HepG2 (cell line): Measurements from ENCODE around the gene PIM3. TPM values are rescaled to one million over a fixed set of nuclear protein-coding genes. Genes with fewer than 3 reads are reported as not detected.

ENCODE experiments used
- BHLHE40 ChIP-seq: IDR thresholded peaks from 2 replicates; pipeline ENCODE4 v1.6.1; 2011; ENCODE audit warnings: low read length, improper control_type of control experiment
- CREBL2 ChIP-seq: sonication (generic); formaldehyde crosslinking; IDR thresholded peaks from 2 replicates; pipeline ENCODE4 v1.8.1; 2023; ENCODE audit warnings: missing genetic modification reagents, mild to moderate bottlenecking, borderline replicate concordance
- DR1 ChIP-seq: sonication (generic); formaldehyde crosslinking; IDR thresholded peaks from 2 replicates; pipeline ENCODE4 v1.8.0; 2021; ENCODE audit warnings: mild to moderate bottlenecking, missing genetic modification reagents, inconsistent platforms
- ETV5 ChIP-seq: IDR thresholded peaks from 2 replicates; pipeline ENCODE4 v1.6.1; 2018; ENCODE audit warnings: missing biosample characterization, missing genetic modification reagents, inconsistent platforms, borderline replicate concordance
- FOXP1 ChIP-seq, 2 experiments: fragments of 450-650 bp in 1 of 2; IDR thresholded peaks; 2 replicates each; pipeline ENCODE4 v1.6.1; 2017 to 2018; ENCODE audit warnings: antibody characterized with exemption in 1 of 2
- GLI4 ChIP-seq: sonication (generic); formaldehyde crosslinking; IDR thresholded peaks from 2 replicates; pipeline ENCODE4 v1.5.1; 2020; ENCODE audit warnings: missing genetic modification reagents, mild to moderate bottlenecking, moderate library complexity, borderline replicate concordance
- GMEB2 ChIP-seq: IDR thresholded peaks from 2 replicates; pipeline ENCODE4 v1.6.1; 2016; ENCODE audit warnings: missing biosample characterization, missing genetic modification reagents, low read depth
- HDAC2 ChIP-seq: sonication (generic); formaldehyde crosslinking; IDR thresholded peaks from 2 replicates; pipeline ENCODE4 v1.4.0; 2020; ENCODE audit warnings: missing genetic modification reagents
- KDM5B ChIP-seq: sonication (generic); formaldehyde crosslinking; IDR thresholded peaks from 2 replicates; pipeline ENCODE4 v1.4.0; 2020; ENCODE audit warnings: missing genetic modification reagents, mild to moderate bottlenecking, borderline replicate concordance
- KLF6 ChIP-seq: IDR thresholded peaks from 2 replicates; pipeline ENCODE4 v1.8.0; 2016; ENCODE audit warnings: missing biosample characterization, missing genetic modification reagents
- MEIS1 ChIP-seq: sonication (generic); formaldehyde crosslinking; IDR thresholded peaks from 2 replicates; pipeline ENCODE4 v1.9.0; 2021; ENCODE audit warnings: mild to moderate bottlenecking, missing genetic modification reagents, moderate library complexity, borderline replicate concordance
- NKX3-1 ChIP-seq: sonication (generic); formaldehyde crosslinking; IDR thresholded peaks from 2 replicates; pipeline ENCODE4 v1.5.0; 2020; ENCODE audit warnings: missing genetic modification reagents
- NPAS2 ChIP-seq: sonication (generic); formaldehyde crosslinking; IDR thresholded peaks from 2 replicates; pipeline ENCODE4 v1.8.0; 2022; ENCODE audit warnings: mild to moderate bottlenecking, missing genetic modification reagents, borderline replicate concordance
- PCBP1 ChIP-seq: fragments of 200-400 bp; formaldehyde crosslinking; IDR thresholded peaks from 2 replicates; pipeline ENCODE4 v1.6.1; 2017; ENCODE audit warnings: mild to moderate bottlenecking, low read depth, low read length, borderline replicate concordance
- POLR2AphosphoS5 ChIP-seq: IDR thresholded peaks from 2 replicates; pipeline ENCODE4 v1.6.1; 2012; ENCODE audit warnings: low read depth, low read length
- RBFOX2 ChIP-seq: fragments of 200-400 bp; formaldehyde crosslinking; IDR thresholded peaks from 2 replicates; pipeline ENCODE4 v1.6.1; 2017; ENCODE audit warnings: low read depth, mild to moderate bottlenecking, low read length
- RELA ChIP-seq: sonication (generic); formaldehyde crosslinking; IDR thresholded peaks from 2 replicates; pipeline ENCODE4 v1.4.0; 2020; ENCODE audit warnings: missing genetic modification reagents
- SPEN ChIP-seq: sonication (generic); formaldehyde crosslinking; IDR thresholded peaks from 2 replicates; pipeline ENCODE4 v1.5.1; 2020; ENCODE audit warnings: low read depth, mild to moderate bottlenecking, missing genetic modification reagents
- YEATS2 ChIP-seq: sonication (generic); formaldehyde crosslinking; IDR thresholded peaks from 2 replicates; pipeline ENCODE4 v1.4.0; 2020; ENCODE audit warnings: missing genetic modification reagents, borderline replicate concordance
- ZFY ChIP-seq: sonication (generic); formaldehyde crosslinking; IDR thresholded peaks from 2 replicates; pipeline ENCODE4 v1.4.0; 2020; ENCODE audit warnings: missing genetic modification reagents
- ZNF138 ChIP-seq: sonication (generic); formaldehyde crosslinking; IDR thresholded peaks from 2 replicates; pipeline ENCODE4 v1.5.0; 2020; ENCODE audit warnings: mild to moderate bottlenecking, low read depth, missing genetic modification reagents
- ZNF20 ChIP-seq: sonication (generic); formaldehyde crosslinking; IDR thresholded peaks from 2 replicates; pipeline ENCODE4 v1.4.0; 2020; ENCODE audit warnings: mild to moderate bottlenecking, moderate library complexity, missing genetic modification reagents
- ZNF33A ChIP-seq: sonication (generic); formaldehyde crosslinking; IDR thresholded peaks from 2 replicates; pipeline ENCODE4 v1.5.1; 2020; ENCODE audit warnings: missing genetic modification reagents, mild to moderate bottlenecking, moderate library complexity, borderline replicate concordance
- ZNF430 ChIP-seq: sonication (generic); formaldehyde crosslinking; IDR thresholded peaks from 2 replicates; pipeline ENCODE4 v1.9.0; 2021; ENCODE audit warnings: mild to moderate bottlenecking, missing genetic modification reagents
- ZNF543 ChIP-seq: sonication (generic); formaldehyde crosslinking; IDR thresholded peaks from 2 replicates; pipeline ENCODE4 v1.4.0; 2020; ENCODE audit warnings: mild to moderate bottlenecking, missing genetic modification reagents
- ZNF605 ChIP-seq: sonication (generic); formaldehyde crosslinking; IDR thresholded peaks from 2 replicates; pipeline ENCODE4 v1.8.0; 2022; ENCODE audit warnings: mild to moderate bottlenecking, missing genetic modification reagents
- ZNF691 ChIP-seq: sonication (generic); formaldehyde crosslinking; IDR thresholded peaks from 2 replicates; pipeline ENCODE4 v1.4.0; 2020; ENCODE audit warnings: missing genetic modification reagents, low read depth, mild to moderate bottlenecking, borderline replicate concordance
- polyA plus RNA-seq, 8 experiments: library from polyadenylated mRNA; depleted of rRNA in 3 of 8; stranded (reverse) in 7 of 8; unstranded in 1 of 8; fragments of >200 nt; fragmentation: Illumina TruSeq in 4 of 8; extraction: Trizol in 4 of 8; gene quantifications; 2 replicates each; pipeline versions ENCODE4 v1.2.1 to v1.2.3, GENCODE V29; 2011 to 2016; ENCODE audit warnings: low read depth in 4 of 8, missing spikeins in 1 of 8, mixed read lengths in 1 of 8; ENCODE audit not compliant: insufficient read depth in 1 of 8
- total RNA-seq, 5 experiments: library from RNA; depleted of rRNA; stranded (reverse); fragments of >200 nt; fragmentation: Illumina TruSeq; extraction: Trizol; gene quantifications; 2 replicates each; pipeline ENCODE4 v1.2.3, GENCODE V29; 2016; ENCODE audit warnings: low read depth in 1 of 5

Gene PIM3
- total and polyA plus RNA-seq, 2 of the 13 experiments (the other 11 are each of a cell fraction or from before 2014, with no cell fraction given): 21.6 to 31.2 TPM

- TF ChIP-seq ZNF430 (CRISPR knock-in tag) (peak; percentile 81), NKX3-1 (CRISPR knock-in tag) (no peak), YEATS2 (CRISPR knock-in tag) (peak; percentile 18; the same call in 1 of the 2 replicates), DR1 (no peak), FOXP1 (IDR thresholded peaks at IDR 0.05) (no peak), FOXP1 (CRISPR knock-in tag; IDR thresholded peaks at IDR 0.05) (peak; percentile 56; the same call in 1 of the 2 replicates), KLF6 (CRISPR knock-in tag) (0 out of 2 replicates have a peak, but pooled peaks have one; percentile 62), ETV5 (peak; percentile 78), CREBL2 (CRISPR knock-in tag) (no peak), ZNF33A (CRISPR knock-in tag) (no peak), POLR2AphosphoS5 (no peak), NPAS2 (CRISPR knock-in tag) (no peak), RELA (CRISPR knock-in tag) (peak; percentile 52; the same call in 1 of the 2 replicates), PCBP1 (no peak), BHLHE40 (peak; percentile 92), ZFY (CRISPR knock-in tag) (peak; percentile 66), GLI4 (no peak), ZNF20 (CRISPR knock-in tag) (no peak), ZNF605 (CRISPR knock-in tag) (peak; percentile 69), GMEB2 (CRISPR knock-in tag) (no peak), ZNF691 (CRISPR knock-in tag) (no peak; the same call in 1 of the 2 replicates), RBFOX2 (peak; percentile 24; the same call in 1 of the 2 replicates), KDM5B (CRISPR knock-in tag) (peak; percentile 66; the same call in 1 of the 2 replicates), SPEN (CRISPR knock-in tag) (peak; percentile 70; the same call in 1 of the 2 replicates), ZNF138 (CRISPR knock-in tag) (no peak), ZNF543 (CRISPR knock-in tag) (0 out of 2 replicates have a peak, but pooled peaks have one; percentile 40), HDAC2 (peak; percentile 68), MEIS1 (CRISPR knock-in tag) (no peak)
Measured at GRCh38 chr22:49936018-49936972, 24.3 kb upstream of the PIM3 start (continued).
